Bronchial epithelial cell (primary cell): ENCODE measurements around the gene STAC3. TPM values are rescaled to one million over a fixed set of nuclear protein-coding genes. Genes with fewer than 3 reads are reported as not detected.

Source experiments
- DNase-seq: peaks from one replicate; pipeline ENCODE4 v3.0.0-alpha.2; 2010; ENCODE audit warnings: low read depth
- FAIRE-seq: peaks from 2 replicates; lab custom pipeline; 2011; peaks lifted over from hg19 to GRCh38; lab: Jason Lieb, UNC
- H3K27me3 ChIP-seq: 2 replicates; pipeline ENCODE4 v1.5.1; 2011; ENCODE audit warnings: low read length; ENCODE audit not compliant: control insufficient read depth, insufficient read depth
- H3K36me3 ChIP-seq: 2 replicates; pipeline ENCODE4 v1.5.1; 2011; ENCODE audit warnings: low read length; ENCODE audit not compliant: control insufficient read depth, insufficient read depth
- H3K4me3 ChIP-seq: 2 replicates; pipeline ENCODE4 v1.5.1; 2011; ENCODE audit warnings: mild to moderate bottlenecking, low read depth, low read length, control low read depth
- total RNA-seq: library from RNA; depleted of rRNA; stranded (reverse); fragments of >200 nt; gene quantifications from 2 replicates; pipeline ENCODE4 v1.2.1, GENCODE V29; 2014
- TF ChIP-seq, protein P1 (sequence below): IDR thresholded peaks from 2 replicates; pipeline ENCODE4 v1.5.1; 2011; ENCODE audit warnings: mild to moderate bottlenecking, moderate library complexity, low read length, control low read depth, inconsistent platforms; ENCODE audit not compliant: insufficient read depth, severe bottlenecking

STAC3 gene
- total RNA-seq, 1 donor from 2014 or later, result 0.26 TPM

DNA sequence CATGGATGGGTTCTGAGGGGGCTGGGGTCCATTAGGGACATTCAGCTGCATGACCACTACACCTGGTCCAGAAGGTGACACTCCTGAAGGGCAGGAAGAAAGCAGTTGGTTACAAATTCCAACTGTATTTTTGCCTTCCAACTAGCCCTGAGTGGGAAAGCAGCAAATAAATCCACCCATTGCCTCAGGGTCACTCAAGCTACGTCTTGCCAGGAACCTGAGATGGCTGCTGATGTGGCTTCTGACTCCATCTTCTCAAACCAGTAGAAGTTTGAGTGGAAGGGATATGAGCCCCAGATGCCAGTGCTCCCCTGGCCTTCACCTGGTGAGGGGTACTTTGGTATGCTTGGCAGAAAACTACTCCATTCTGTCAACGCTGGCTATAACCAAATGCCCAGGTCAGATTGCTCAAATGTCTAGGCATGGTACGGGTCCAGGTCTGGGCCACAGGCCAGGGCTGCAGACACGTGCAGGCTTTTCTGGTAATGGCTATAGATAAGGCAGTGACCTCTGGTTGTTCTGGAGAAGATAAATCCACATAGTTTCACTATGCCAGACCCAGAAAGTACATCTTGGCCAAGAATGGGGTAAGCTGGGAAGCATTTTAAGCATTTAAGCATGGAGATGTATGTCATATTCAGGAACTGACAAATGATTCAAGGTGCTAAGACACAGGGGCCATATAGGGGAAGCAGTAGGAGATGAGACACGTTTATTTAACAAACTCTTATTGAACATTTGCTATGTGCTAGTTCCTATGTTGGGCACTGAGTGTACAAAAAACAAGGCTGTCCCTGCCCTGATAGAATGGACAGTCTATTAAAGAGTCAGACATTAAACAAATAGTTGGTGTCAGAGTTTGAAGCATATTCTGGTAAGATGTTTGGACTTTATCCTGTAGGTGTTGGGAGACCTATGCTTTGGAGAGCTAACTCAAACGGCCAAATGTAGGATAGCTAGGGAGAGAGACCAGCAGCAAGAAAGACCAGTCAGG, 8.3 kb upstream of the STAC3 start:
- no peaks in the 10 kb centered on the region for H3K27me3 ChIP-seq
- FAIRE-seq (no peak), DNase-seq (no peak)
- peaks cover 16% of the 10 kb centered on the region for H3K36me3 ChIP-seq
- H3K4me3 ChIP-seq, result no peak overlapping the region
- TF ChIP-seq, protein P1, sequence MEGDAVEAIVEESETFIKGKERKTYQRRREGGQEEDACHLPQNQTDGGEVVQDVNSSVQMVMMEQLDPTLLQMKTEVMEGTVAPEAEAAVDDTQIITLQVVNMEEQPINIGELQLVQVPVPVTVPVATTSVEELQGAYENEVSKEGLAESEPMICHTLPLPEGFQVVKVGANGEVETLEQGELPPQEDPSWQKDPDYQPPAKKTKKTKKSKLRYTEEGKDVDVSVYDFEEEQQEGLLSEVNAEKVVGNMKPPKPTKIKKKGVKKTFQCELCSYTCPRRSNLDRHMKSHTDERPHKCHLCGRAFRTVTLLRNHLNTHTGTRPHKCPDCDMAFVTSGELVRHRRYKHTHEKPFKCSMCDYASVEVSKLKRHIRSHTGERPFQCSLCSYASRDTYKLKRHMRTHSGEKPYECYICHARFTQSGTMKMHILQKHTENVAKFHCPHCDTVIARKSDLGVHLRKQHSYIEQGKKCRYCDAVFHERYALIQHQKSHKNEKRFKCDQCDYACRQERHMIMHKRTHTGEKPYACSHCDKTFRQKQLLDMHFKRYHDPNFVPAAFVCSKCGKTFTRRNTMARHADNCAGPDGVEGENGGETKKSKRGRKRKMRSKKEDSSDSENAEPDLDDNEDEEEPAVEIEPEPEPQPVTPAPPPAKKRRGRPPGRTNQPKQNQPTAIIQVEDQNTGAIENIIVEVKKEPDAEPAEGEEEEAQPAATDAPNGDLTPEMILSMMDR, result no peak

DNA sequence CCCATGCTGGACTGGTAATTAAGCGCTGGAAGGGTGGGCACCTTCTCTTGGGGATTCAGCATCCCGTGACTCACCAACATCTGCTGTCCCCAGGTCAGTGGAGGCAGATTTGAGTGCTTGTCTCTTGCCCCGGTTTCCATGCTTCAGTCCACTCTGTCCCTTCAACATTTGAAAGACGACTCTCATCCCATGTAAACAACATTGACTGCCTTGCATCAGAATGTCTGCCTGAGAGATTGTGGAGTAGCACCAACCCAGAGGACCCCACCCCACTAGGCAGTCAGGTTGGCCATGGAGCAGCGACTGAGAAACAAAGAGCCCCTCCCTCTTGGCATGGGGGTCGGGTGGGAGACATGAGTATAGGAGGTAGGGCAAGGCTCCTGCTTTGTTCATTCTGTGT, 4.9 kb upstream of the STAC3 start:
- H3K27me3 ChIP-seq, result no peaks in the 10 kb centered on the region
- DNase-seq (no peak), FAIRE-seq (no peak)
- H3K4me3 ChIP-seq, result no peak overlapping the region
- TF ChIP-seq, protein P1, result no peak
- peaks cover 15% of the 10 kb centered on the region for H3K36me3 ChIP-seq

- Histone ChIP-seq H3K36me3 (peaks cover 13% of the 10 kb centered on the region), H3K27me3 (no peaks in the 10 kb centered on the region), H3K4me3 (no peak overlapping the region)
- DNase-seq, result no peak
- no peak for FAIRE-seq
- TF ChIP-seq, protein P1, result no peak
These were observed 3.7 kb upstream of the STAC3 start for GRCh38 chr12:57254506-57255280.

DNA sequence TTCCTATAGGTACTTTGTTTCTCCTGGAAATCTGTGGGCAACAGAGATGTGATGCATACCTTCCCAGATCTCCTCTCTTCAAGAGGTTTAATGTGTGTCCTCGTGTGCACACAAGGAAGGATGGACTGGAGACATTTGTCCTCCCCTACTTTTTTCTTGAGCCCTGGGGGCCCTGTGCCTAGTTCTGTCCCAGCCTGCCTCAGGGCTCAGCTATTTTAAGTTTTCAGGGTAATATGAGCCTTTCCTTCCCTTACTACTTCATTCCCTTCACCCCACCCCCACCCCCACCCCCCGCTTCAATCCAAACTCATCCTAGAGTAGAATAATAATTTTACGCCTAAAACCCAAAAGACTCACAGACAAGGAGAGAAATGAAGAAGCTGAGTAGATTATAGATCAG, 446 bp downstream of the STAC3 start:
- H3K27me3 ChIP-seq, result no peaks in the 10 kb centered on the region
- no peak for DNase-seq
- peaks cover 2% of the 10 kb centered on the region for H3K36me3 ChIP-seq
- no peak overlapping the region for H3K4me3 ChIP-seq
- FAIRE-seq, result no peak
- TF ChIP-seq, protein P1, result no peak

DNA sequence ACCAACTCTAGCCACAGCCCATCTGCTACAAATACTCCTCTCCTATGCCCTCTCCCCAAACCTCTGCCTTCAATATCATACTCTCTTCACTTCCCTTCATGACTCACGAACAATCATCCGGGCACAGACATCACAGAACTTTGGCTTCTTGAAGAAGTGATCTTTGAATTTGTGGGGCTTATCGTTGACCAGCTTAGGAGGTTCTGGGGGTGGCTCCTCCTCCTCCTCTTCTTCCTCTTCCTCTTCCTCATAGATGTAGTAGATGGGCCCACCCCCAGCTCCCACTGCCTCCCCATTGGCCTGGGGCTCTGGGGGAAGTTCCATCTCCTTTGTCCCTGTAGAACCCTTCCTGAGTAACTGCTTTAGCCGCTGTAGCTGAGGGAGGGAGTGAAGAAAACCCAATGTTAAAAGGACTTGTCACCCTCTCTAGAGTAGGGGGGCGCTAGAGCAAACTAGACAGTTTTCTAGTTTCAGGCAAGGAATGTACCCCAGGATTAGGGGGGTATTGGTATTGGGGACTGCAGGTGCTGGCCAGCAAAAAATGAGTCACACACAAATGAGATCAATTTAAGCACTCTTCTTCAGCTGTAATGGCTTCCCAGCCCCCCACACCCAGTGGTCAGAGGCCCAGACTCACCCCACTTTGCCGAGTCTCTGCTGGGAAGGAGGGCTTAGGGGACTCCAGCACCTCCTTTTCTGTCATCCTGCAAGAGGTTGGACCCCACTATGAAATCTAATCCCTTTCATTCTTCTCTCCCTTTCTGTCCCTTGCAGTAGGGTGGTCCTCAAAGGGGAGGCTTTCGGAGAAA, 1.8 kb downstream of the STAC3 start:
- no peak for DNase-seq
- no peak for FAIRE-seq
- no peak overlapping the region for H3K4me3 ChIP-seq
- TF ChIP-seq, protein P1, result no peak
- no peaks in the 10 kb centered on the region for H3K27me3 ChIP-seq
- no peaks in the 10 kb centered on the region for H3K36me3 ChIP-seq
